Duodenal mucosa (tissue), 2 donors: ENCODE measurements around the gene AKAP9.
"Not testable (repeated sequence)": the region's sequence is repeated elsewhere in the genome, so short reads cannot be mapped to it uniquely, and the experiment has no call there.

ENCODE experiments used
- H3K27ac ChIP-seq: one replicate; pipeline ENCODE4 v1.7.0; 2013; ENCODE audit warnings: low read depth, low read length
- H3K27me3 ChIP-seq, 2 donors: one replicate each; pipeline ENCODE4 v1.7.0; 2013; ENCODE audit warnings: low read length in 2 of 2, control low read depth in 1 of 2; ENCODE audit not compliant: insufficient read depth in 2 of 2, control insufficient read depth in 1 of 2
- H3K36me3 ChIP-seq, 2 donors: one replicate each; pipeline ENCODE4 v1.7.0; 2013; ENCODE audit warnings: low read length in 2 of 2, control low read depth in 1 of 2; ENCODE audit not compliant: insufficient read depth in 2 of 2, control insufficient read depth in 1 of 2
- H3K4me1 ChIP-seq, 2 donors: one replicate each; pipeline ENCODE4 v1.7.0; 2013; ENCODE audit warnings: low read length in 2 of 2, control low read depth in 1 of 2; ENCODE audit not compliant: insufficient read depth in 2 of 2, control insufficient read depth in 1 of 2
- H3K4me3 ChIP-seq, 2 donors: one replicate each; pipeline ENCODE4 v1.7.0; 2013; ENCODE audit warnings: low read length in 2 of 2, low read depth in 1 of 2
- H3K9ac ChIP-seq, 2 donors: one replicate each; pipeline ENCODE4 v1.7.0; 2013; ENCODE audit warnings: low read length in 2 of 2, low read depth in 1 of 2
- H3K9me3 ChIP-seq, 2 donors: one replicate each; pipeline ENCODE4 v1.7.0; 2013; ENCODE audit warnings: low read length in 2 of 2, control low read depth in 1 of 2; ENCODE audit not compliant: control insufficient read depth in 1 of 2

Gene AKAP9

GRCh38 chr7:92071032-92071431 is 130.4 kb downstream of the AKAP9 start:
- H3K9ac ChIP-seq: no peak overlapping the region
- H3K27me3 ChIP-seq: no peaks in the 10 kb centered on the region
- no peaks in the 10 kb centered on the region for H3K9me3 ChIP-seq
- no peak overlapping the region for H3K4me3 ChIP-seq
- H3K36me3 ChIP-seq: peaks cover 3 to 43% of the 10 kb centered on the region in 2 donors
- H3K27ac ChIP-seq: no peak overlapping the region
- no peaks in the 10 kb centered on the region for H3K4me1 ChIP-seq

- Histone ChIP-seq H3K36me3 (peaks cover 4 to 37% of the 10 kb centered on the region in 2 donors), H3K27me3 (no peaks in the 10 kb centered on the region), H3K27ac (no peak overlapping the region), H3K4me3 (no peak overlapping the region), H3K9me3 (no peaks in the 10 kb centered on the region), H3K9ac (no peak overlapping the region), H3K4me1 (no peaks in the 10 kb centered on the region)
Observed at GRCh38 chr7:92072121-92072520, 131.5 kb downstream of the AKAP9 start.

- Histone ChIP-seq H3K36me3 (peaks cover 9 to 36% of the 10 kb centered on the region in 2 donors), H3K4me3 (no peak overlapping the region), H3K4me1 (no peaks in the 10 kb centered on the region), H3K9ac (no peak overlapping the region), H3K9me3 (no peaks in the 10 kb centered on the region), H3K27me3 (no peaks in the 10 kb centered on the region), H3K27ac (no peak overlapping the region)
Observed at GRCh38 chr7:92072708-92073107, 132.0 kb downstream of the AKAP9 start.

GRCh38 chr7:92075455-92076158 is 134.9 kb downstream of the AKAP9 start:
- H3K27ac ChIP-seq: no peak overlapping the region
- peaks cover 26 to 46% of the 10 kb centered on the region in 2 donors for H3K36me3 ChIP-seq
- no peaks in the 10 kb centered on the region for H3K9me3 ChIP-seq
- no peaks in the 10 kb centered on the region for H3K4me1 ChIP-seq
- no peaks in the 10 kb centered on the region for H3K27me3 ChIP-seq
- H3K9ac ChIP-seq: no peak overlapping the region
- no peak overlapping the region for H3K4me3 ChIP-seq

- Histone ChIP-seq H3K4me1 (no peaks in the 10 kb centered on the region), H3K27ac (no peak overlapping the region), H3K27me3 (no peaks in the 10 kb centered on the region), H3K9ac (no peak overlapping the region), H3K36me3 (peaks cover 27 to 42% of the 10 kb centered on the region in 2 donors), H3K4me3 (no peak overlapping the region), H3K9me3 (no peaks in the 10 kb centered on the region)
Observed at GRCh38 chr7:92076509-92076908, 135.8 kb downstream of the AKAP9 start.

GRCh38 chr7:92083922-92084321 is 143.3 kb downstream of the AKAP9 start:
- not testable (repeated sequence) for H3K4me3 ChIP-seq, H3K9me3 ChIP-seq, H3K4me1 ChIP-seq, H3K27me3 ChIP-seq, H3K9ac ChIP-seq, H3K27ac ChIP-seq
- H3K36me3 ChIP-seq: peaks cover 31 to 68% of the 10 kb centered on the region in 2 donors

GRCh38 chr7:92088266-92088665 is 147.6 kb downstream of the AKAP9 start:
- Histone ChIP-seq H3K9me3 (no peaks in the 10 kb centered on the region), H3K27ac (no peak overlapping the region), H3K4me3 (no peak overlapping the region), H3K4me1 (no peaks in the 10 kb centered on the region), H3K36me3 (peaks cover 23 to 81% of the 10 kb centered on the region in 2 donors), H3K9ac (no peak overlapping the region), H3K27me3 (no peaks in the 10 kb centered on the region)

- H3K4me3 ChIP-seq: no peak overlapping the region
- H3K9me3 ChIP-seq: no peaks in the 10 kb centered on the region
- H3K36me3 ChIP-seq: peaks cover 26 to 65% of the 10 kb centered on the region in 2 donors
- no peaks in the 10 kb centered on the region for H3K27me3 ChIP-seq
- no peak overlapping the region for H3K27ac ChIP-seq
- H3K4me1 ChIP-seq: no peaks in the 10 kb centered on the region
- H3K9ac ChIP-seq: no peak overlapping the region
Observed at GRCh38 chr7:92092210-92092609, 151.5 kb downstream of the AKAP9 start.

- peaks cover 37 to 68% of the 10 kb centered on the region in 2 donors for H3K36me3 ChIP-seq
- no peak overlapping the region for H3K9ac ChIP-seq
- H3K27ac ChIP-seq: no peak overlapping the region
- no peaks in the 10 kb centered on the region for H3K9me3 ChIP-seq
- H3K27me3 ChIP-seq: no peaks in the 10 kb centered on the region
- H3K4me3 ChIP-seq: no peak overlapping the region
- no peaks in the 10 kb centered on the region for H3K4me1 ChIP-seq
Observed at GRCh38 chr7:92095380-92095779, 154.7 kb downstream of the AKAP9 start.

- H3K36me3 ChIP-seq: peaks cover 22 to 75% of the 10 kb centered on the region in 2 donors
- H3K9ac ChIP-seq: no peak overlapping the region
- no peaks in the 10 kb centered on the region for H3K9me3 ChIP-seq
- no peaks in the 10 kb centered on the region for H3K4me1 ChIP-seq
- no peak overlapping the region for H3K4me3 ChIP-seq
- H3K27me3 ChIP-seq: no peaks in the 10 kb centered on the region
- no peak overlapping the region for H3K27ac ChIP-seq
Observed at GRCh38 chr7:92100534-92100933, 159.9 kb downstream of the AKAP9 start.
